Nephron (organoid): ENCODE data around the gene ABLIM1.
A peak's percentile ranks its signal among the peaks of the same experiment; 100 is the strongest.

Experiments used
- H3K27ac Mint-ChIP-seq, 3 experiments: 2 replicates each; pipeline ENCODE4 v1.8.0; 2020; ENCODE audit warnings: mixed read lengths in 3 of 3, mild to moderate bottlenecking in 2 of 3, moderate library complexity in 1 of 3
- H3K27me3 Mint-ChIP-seq: 2 replicates; pipeline ENCODE4 v1.8.0; 2021; ENCODE audit warnings: low read depth, mild to moderate bottlenecking, moderate library complexity, mixed read lengths
- H3K36me3 Mint-ChIP-seq: 2 replicates; pipeline ENCODE4 v1.8.0; 2020; ENCODE audit warnings: low read depth, mixed read lengths
- H3K4me1 Mint-ChIP-seq: 2 replicates; pipeline ENCODE4 v1.8.0; 2020; ENCODE audit warnings: mixed read lengths
- H3K4me3 Mint-ChIP-seq, 3 experiments: 2 replicates each; pipeline ENCODE4 v1.8.0; 2020; ENCODE audit warnings: mild to moderate bottlenecking in 3 of 3, mixed read lengths in 3 of 3, moderate library complexity in 2 of 3
- H3K9me3 Mint-ChIP-seq: 2 replicates; pipeline ENCODE4 v1.8.0; 2020; ENCODE audit warnings: mixed read lengths
- CTCF ChIP-seq, 3 experiments: fragments of 200-600 bp; sonication (generic); IDR thresholded peaks; one replicate each; pipeline ENCODE4 v1.5.0; 2021; ENCODE audit warnings: antibody characterized with exemption in 3 of 3; ENCODE audit not compliant: unreplicated experiment in 3 of 3

Gene ABLIM1

GRCh38 chr10:114629083-114629823 is 28.8 kb downstream of the ABLIM1 start:
- no peaks in the 10 kb centered on the region for H3K9me3 Mint-ChIP-seq
- H3K4me3 Mint-ChIP-seq, result peak overlapping the region in 2 of 3 experiments; percentile 11 to 13
- no peak for TF ChIP-seq CTCF (IDR thresholded peaks at IDR 0.05; ENCODE audit: unreplicated experiment in 3 of 3)
- H3K4me1 Mint-ChIP-seq, result peaks cover 33% of the 10 kb centered on the region
- no peak overlapping the region for H3K27ac Mint-ChIP-seq
- H3K36me3 Mint-ChIP-seq, result no peaks in the 10 kb centered on the region
- H3K27me3 Mint-ChIP-seq, result peaks cover 49% of the 10 kb centered on the region

DNA sequence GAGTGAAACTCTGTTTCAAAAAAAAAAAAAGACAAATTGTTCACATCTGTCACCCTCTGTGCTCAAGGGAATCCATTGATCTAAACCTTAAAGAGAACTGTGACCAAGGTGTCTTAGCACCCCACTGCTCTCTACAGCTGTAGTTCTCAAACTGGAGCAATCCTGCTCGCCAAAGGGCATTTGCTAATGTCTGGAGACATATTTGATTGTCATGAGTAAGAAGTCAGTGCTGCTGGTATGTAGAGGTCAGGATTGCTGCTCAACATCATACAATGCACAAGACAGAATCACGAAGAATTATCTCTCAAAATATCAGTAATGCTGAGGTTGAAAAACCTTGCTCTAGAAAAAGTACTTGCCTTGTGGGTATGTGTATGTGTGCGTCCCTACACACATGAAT is 30.0 kb downstream of the ABLIM1 start:
- TF ChIP-seq CTCF (IDR thresholded peaks at IDR 0.05; ENCODE audit: unreplicated experiment in 3 of 3), result no peak
- Mint-ChIP-seq H3K27me3 (peaks cover 42% of the 10 kb centered on the region), H3K9me3 (no peaks in the 10 kb centered on the region), H3K4me1 (peaks cover 30% of the 10 kb centered on the region), H3K4me3 (no peak overlapping the region), H3K27ac (no peak overlapping the region), H3K36me3 (no peaks in the 10 kb centered on the region)

DNA sequence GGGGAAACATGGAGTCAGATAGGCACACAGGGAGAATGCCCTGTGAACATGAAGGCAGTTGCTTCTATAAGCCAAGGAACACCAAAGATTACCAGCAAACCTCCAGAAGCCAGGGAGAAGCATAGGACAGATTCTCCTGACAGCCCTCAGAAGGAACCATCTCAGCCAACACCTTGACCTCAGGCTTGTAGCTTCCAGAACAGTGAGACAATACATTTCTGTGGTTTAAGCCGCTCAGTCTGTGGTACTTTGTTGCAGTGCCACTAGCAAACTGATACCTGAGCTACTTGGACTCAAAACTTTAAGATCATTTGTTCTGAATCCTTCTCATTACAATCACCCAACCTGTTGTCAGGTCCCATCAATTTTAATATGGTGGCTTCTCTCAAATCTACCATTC is 31.2 kb downstream of the ABLIM1 start:
- no peak overlapping the region for H3K27ac Mint-ChIP-seq
- no peaks in the 10 kb centered on the region for H3K9me3 Mint-ChIP-seq
- H3K36me3 Mint-ChIP-seq, result no peaks in the 10 kb centered on the region
- no peak for TF ChIP-seq CTCF (IDR thresholded peaks at IDR 0.05; ENCODE audit: unreplicated experiment in 3 of 3)
- no peak overlapping the region for H3K4me3 Mint-ChIP-seq
- peaks cover 24% of the 10 kb centered on the region for H3K4me1 Mint-ChIP-seq
- peaks cover 30% of the 10 kb centered on the region for H3K27me3 Mint-ChIP-seq

DNA sequence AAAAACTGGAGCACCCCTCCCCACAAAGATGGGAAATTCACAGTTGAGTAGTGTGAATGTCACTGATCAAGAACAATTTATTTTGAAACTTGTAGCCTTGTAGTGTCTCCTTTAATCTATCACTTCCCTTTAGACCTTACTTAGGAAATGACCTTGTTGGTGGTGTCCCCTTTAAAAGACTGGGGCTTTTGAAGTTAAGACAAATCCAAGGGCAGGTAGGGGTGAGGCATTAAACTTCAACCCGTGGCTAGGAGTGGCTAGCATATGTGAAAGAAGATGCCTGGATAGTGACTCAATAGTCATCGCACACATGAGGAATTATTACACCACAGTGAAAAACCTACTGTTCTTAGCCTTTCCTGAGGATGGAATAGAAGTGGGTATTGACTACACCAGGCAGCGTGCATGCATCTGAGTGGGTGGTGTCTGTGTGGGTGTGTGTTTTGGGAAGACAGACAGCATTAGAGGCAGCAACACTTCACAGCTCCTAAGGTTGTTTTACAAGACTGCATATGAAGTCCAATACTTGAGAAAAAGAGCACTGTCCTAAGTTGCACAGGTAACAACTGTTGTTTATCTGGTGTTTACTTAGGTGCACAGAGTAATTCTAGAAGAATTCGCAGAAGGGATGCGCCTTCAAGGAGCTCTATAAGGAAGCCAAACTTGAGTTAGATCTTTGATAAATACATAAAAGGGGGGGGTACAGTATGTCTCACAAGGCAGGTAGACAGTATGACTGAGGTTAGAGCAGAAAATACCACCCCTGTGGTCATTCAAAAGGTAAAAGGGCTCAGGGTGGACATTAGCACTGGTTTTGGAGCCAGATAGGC is 32.9 kb downstream of the ABLIM1 start:
- Mint-ChIP-seq H3K9me3 (no peaks in the 10 kb centered on the region), H3K36me3 (no peaks in the 10 kb centered on the region), H3K4me1 (peaks cover 15% of the 10 kb centered on the region), H3K27ac (no peak overlapping the region), H3K4me3 (no peak overlapping the region), H3K27me3 (peaks cover 14% of the 10 kb centered on the region)
- TF ChIP-seq CTCF (IDR thresholded peaks at IDR 0.05; ENCODE audit: unreplicated experiment in 3 of 3), result no peak

- H3K9me3 Mint-ChIP-seq, result no peaks in the 10 kb centered on the region
- no peak for TF ChIP-seq CTCF (IDR thresholded peaks at IDR 0.05; ENCODE audit: unreplicated experiment in 3 of 3)
- peak overlapping the region in 1 of 3 experiments; percentile 59 for H3K27ac Mint-ChIP-seq
- H3K4me3 Mint-ChIP-seq, result no peak overlapping the region
- no peaks in the 10 kb centered on the region for H3K36me3 Mint-ChIP-seq
- peaks cover 7% of the 10 kb centered on the region for H3K27me3 Mint-ChIP-seq
- peaks cover 11% of the 10 kb centered on the region for H3K4me1 Mint-ChIP-seq
Measured at GRCh38 chr10:114624422-114624821, 33.7 kb downstream of the ABLIM1 start.
